Stimulated activated CD4-positive, alpha-beta T cell treated with anti-CD3 and anti-CD28 coated beads, Interleukin-4, amount 100 ng/mL, for 24 hours (primary cell): ENCODE measurements around the gene CCL7.
"Not testable (repeated sequence)": the region's sequence is repeated elsewhere in the genome, so short reads cannot be mapped to it uniquely, and the experiment has no call there.

Source experiments
- DNase-seq: peaks from one replicate; pipeline ENCODE4 v3.0.0-alpha.2; 2020

Gene CCL7

DNA sequence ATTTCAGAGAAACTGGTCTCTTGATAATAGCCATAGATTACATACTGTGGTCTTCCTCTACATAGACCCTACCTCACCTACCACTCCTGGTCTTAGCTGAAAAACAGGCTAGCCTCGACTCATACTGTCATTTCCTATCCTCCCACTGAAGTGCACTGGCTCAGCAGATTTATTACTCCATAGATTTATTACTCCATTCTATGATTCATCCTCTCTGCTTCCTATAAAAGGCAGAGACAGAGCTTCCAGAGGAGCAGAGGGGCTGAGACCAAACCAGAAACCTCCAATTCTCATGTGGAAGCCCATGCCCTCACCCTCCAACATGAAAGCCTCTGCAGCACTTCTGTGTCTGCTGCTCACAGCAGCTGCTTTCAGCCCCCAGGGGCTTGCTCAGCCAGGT lies at the start of gene CCL7:
Gene CCL7, plus strand, starts transcription at position 253 of the 400 bp plus-strand sequence. Its CDS starts 70 bp downstream, at position 323.
- no peak for DNase-seq

- no peak for DNase-seq
Observed at GRCh38 chr17:34220752-34221395, 49.1 kb upstream of the CCL7 start.

GRCh38 chr17:34221411-34221810 lies 48.6 kb upstream of the CCL7 start:
- no peak for DNase-seq

GRCh38 chr17:34222722-34223497 lies 47.1 kb upstream of the CCL7 start:
- DNase-seq: no peak

GRCh38 chr17:34225046-34225445 lies 45.0 kb upstream of the CCL7 start:
- no peak for DNase-seq

DNA sequence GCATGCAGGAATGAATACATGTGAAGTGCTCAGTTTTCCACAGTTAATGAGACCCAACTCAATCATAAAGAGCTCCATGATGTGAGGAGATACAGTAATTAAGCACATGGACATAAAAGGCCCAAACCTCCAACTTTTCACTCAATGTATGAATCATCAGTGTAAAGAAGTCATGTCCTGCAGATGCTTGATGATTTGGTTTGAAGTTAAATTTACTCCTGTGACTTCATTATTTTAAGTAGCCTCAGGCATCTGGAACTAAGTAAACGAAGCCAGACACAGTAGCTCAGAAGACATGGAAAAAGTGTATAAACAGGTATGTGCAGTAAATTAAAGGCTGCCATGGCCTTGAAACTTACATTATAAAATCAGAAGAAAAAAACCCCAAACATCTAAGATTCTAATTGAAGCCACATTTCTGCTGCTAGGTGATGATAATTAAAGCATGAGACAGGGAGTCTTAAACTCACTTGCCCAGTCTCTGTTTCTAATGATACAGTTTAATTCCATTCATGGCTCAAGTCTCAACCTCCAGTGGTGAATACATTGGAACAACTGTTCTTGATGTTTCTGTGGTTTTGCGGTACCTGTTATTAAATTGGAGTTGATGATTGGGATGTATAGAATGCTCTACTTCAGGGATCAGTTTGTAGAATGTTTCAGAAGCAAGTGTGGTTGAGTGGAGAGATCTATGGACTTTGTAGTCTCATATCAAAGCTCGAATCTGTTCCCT lies 43.8 kb upstream of the CCL7 start:
- DNase-seq: no peak

DNA sequence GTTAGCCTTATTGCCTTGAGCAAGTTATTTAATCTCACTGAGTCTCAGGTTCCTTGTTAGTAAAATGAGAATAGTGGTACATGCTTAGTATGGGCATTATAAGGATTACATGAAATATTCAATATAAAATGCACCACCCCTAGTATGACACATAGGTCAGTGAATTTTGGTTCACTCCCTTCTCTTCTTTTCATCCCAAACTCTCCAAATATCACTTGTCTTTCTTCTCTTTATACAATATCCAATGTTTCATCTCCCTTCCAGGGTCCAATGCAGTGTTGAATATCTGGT lies 43.3 kb upstream of the CCL7 start:
- DNase-seq: no peak

DNA sequence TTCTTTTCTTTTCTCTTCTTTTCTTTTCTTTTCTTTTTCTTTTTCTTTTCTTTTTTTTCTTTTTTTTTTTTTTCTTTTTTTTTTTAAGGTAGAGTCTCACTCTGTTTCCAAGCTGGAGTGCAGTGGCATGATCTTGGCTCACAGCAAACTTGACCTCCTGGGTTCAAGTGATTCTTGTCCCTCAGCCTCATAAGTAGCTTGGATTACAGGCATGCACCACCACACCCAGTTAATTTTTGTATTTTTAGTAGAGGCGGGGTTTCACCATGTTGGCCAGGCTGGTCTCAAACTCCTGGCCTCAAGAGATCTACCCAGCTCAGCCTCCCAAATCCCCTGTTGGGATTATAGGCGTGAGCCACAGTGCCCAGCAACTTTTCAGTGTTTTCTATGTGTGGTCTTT lies 42.7 kb upstream of the CCL7 start:
- not testable (repeated sequence) for DNase-seq

GRCh38 chr17:34227707-34228106 lies 42.3 kb upstream of the CCL7 start:
- no peak for DNase-seq

GRCh38 chr17:34228781-34229180 lies 41.2 kb upstream of the CCL7 start:
- no peak for DNase-seq

- no peak for DNase-seq
Observed at GRCh38 chr17:34230342-34230741, 39.7 kb upstream of the CCL7 start.

DNA sequence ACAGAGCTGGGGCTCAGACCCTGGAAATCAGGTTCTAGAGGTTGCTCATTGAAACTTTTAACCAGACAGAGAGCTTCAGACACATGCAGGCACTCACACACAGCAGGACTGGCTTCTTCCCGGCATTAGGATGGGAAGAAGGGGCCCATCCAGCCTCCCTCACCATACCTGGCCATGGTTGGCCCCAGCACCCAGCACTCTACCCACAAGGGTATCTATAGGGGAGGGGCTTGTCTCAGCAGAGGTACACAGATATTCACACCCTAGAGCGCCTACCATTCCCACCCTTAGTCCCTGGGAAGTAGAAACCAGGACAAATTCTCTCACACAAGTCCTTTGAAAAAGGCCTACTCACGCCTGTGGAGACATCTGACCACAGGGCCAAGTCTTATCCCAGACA lies 35.4 kb upstream of the CCL7 start:
- DNase-seq: no peak

DNA sequence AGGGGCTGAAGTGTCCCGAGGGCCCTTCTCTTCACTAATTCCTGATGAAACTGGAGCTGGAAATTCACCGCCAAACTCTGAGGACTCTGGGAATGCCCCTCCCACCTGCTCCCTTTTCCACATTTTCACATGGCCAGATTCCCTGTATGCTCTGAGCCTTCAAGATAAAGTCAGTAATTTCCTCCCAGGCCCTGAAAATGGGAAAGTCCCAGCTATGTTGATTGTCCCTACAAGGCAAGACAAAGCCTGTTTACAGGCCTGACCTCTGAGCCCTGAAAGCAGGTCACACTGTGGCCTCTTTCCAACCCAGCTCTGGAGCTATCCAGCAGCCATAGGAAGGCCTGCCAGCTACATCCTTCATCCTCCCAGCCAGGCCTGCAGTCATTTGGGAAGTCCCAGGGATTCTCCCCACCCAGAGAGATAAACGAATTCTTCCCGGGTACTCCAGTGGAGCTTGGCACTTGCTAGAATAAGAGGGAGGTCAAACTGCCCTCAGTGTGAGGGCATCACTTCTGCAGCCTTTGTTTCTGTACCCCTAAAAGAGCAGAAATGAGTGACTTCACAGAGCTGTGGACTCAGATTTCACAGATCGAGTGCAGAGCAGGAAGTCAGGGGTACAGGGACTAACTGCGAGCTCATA lies 34.5 kb upstream of the CCL7 start:
- DNase-seq: no peak

- DNase-seq: no peak
Observed at GRCh38 chr17:34236281-34236892, 33.6 kb upstream of the CCL7 start.

GRCh38 chr17:34237458-34237857 lies 32.6 kb upstream of the CCL7 start:
- DNase-seq: no peak

- DNase-seq: no peak
Observed at GRCh38 chr17:34241062-34241461, 29.0 kb upstream of the CCL7 start.

GRCh38 chr17:34242587-34243363 lies 27.2 kb upstream of the CCL7 start:
- no peak for DNase-seq

- no peak for DNase-seq
Observed at GRCh38 chr17:34243364-34244320, 26.4 kb upstream of the CCL7 start.

GRCh38 chr17:34245351-34245905 lies 24.6 kb upstream of the CCL7 start:
- DNase-seq: no peak

GRCh38 chr17:34246446-34246845 lies 23.6 kb upstream of the CCL7 start:
- no peak for DNase-seq

GRCh38 chr17:34246881-34247280 lies 23.1 kb upstream of the CCL7 start:
- no peak for DNase-seq
